IMR-90 (cell line): ENCODE results near the gene ACACA. TPM values are rescaled to one million over a fixed set of nuclear protein-coding genes. Genes with fewer than 3 reads are reported as not detected.

Source experiments
- ATAC-seq: fragments of 200-7000 bp; cut with Tn5 transposase; 2 replicates; pipeline ENCODE4 v1.9.1; 2020; ENCODE audit warnings: low read depth, mild to moderate bottlenecking, moderate library complexity
- BruUV-seq: library from RNA; stranded (reverse); fragments of 400-500 nt; replicated peaks from 2 replicates; lab custom pipeline; 2021; lab: Mats Ljungman, UMichigan
- CTCF ChIA-PET: fragments of 300-600 bp; formaldehyde crosslinking; extraction: SDS; loops from one replicate; lab custom pipeline; 2021; ENCODE audit warnings: antibody characterized with exemption; lab: Yijun Ruan, JAX
- POLR2A ChIA-PET: fragments of 300-600 bp; sonication (Branson Sonifier 250); formaldehyde crosslinking; loops from one replicate; lab custom pipeline; 2022; ENCODE audit warnings: antibody characterized with exemption; ENCODE audit not compliant: unreplicated experiment; lab: Charles Lee
- DNase-seq: peaks from one replicate; pipeline ENCODE4 v3.0.0; 2013
- H2AFZ ChIP-seq: replicated peaks from 2 replicates; pipeline ENCODE3; 2013; ENCODE audit warnings: low read length, mild to moderate bottlenecking; ENCODE audit not compliant: poor library complexity
- H2AK5ac ChIP-seq: 2 replicates; pipeline ENCODE4 v1.6.1; 2013; ENCODE audit warnings: low read depth, low read length, inconsistent platforms
- H2AK9ac ChIP-seq: replicated peaks from 2 replicates; pipeline ENCODE3; 2013; ENCODE audit warnings: mild to moderate bottlenecking, low read depth, low read length, moderate library complexity; ENCODE audit not compliant: poor library complexity
- H2BK120ac ChIP-seq: 2 replicates; pipeline ENCODE4 v1.6.1; 2013; ENCODE audit warnings: low read depth, low read length, inconsistent platforms
- H2BK15ac ChIP-seq: 3 replicates; pipeline ENCODE4 v1.6.1; 2013; ENCODE audit warnings: low read depth, low read length, inconsistent platforms
- H2BK20ac ChIP-seq: 2 replicates; pipeline ENCODE4 v1.6.1; 2013; ENCODE audit warnings: low read depth, mild to moderate bottlenecking, inconsistent platforms, low read length, moderate library complexity
- H2BK5ac ChIP-seq: 2 replicates; pipeline ENCODE4 v1.6.1; 2013; ENCODE audit warnings: mild to moderate bottlenecking, low read depth, low read length, inconsistent platforms; ENCODE audit not compliant: poor library complexity, severe bottlenecking
- H3K14ac ChIP-seq: replicated peaks from 2 replicates; pipeline ENCODE4 v1.6.1; 2013; ENCODE audit warnings: low read depth, low read length, inconsistent platforms
- H3K18ac ChIP-seq: 2 replicates; pipeline ENCODE4 v1.6.1; 2013; ENCODE audit warnings: low read depth, low read length, control low read depth
- H3K23ac ChIP-seq: 2 replicates; pipeline ENCODE4 v1.6.1; 2013; ENCODE audit warnings: low read depth, low read length, inconsistent platforms
- H3K27ac ChIP-seq: 2 replicates; pipeline ENCODE4 v1.5.1; 2013; ENCODE audit warnings: mild to moderate bottlenecking, control low read depth, low read length; ENCODE audit not compliant: insufficient read depth
- H3K27me3 ChIP-seq: 2 replicates; pipeline ENCODE4 v1.6.1; 2013; ENCODE audit warnings: low read length; ENCODE audit not compliant: control insufficient read depth, insufficient read depth
- H3K36me3 ChIP-seq: 2 replicates; pipeline ENCODE4 v1.6.1; 2013; ENCODE audit warnings: low read length, mixed read lengths; ENCODE audit not compliant: control insufficient read depth, insufficient read depth
- H3K4ac ChIP-seq: 2 replicates; pipeline ENCODE4 v1.6.1; 2013; ENCODE audit warnings: low read depth, low read length, inconsistent platforms
- H3K4me1 ChIP-seq: 2 replicates; pipeline ENCODE4 v1.6.1; 2013; ENCODE audit warnings: low read length, mixed read lengths; ENCODE audit not compliant: control insufficient read depth, insufficient read depth
- H3K4me2 ChIP-seq: 2 replicates; pipeline ENCODE4 v1.6.1; 2013; ENCODE audit warnings: low read depth, mild to moderate bottlenecking, control low read depth, low read length, moderate library complexity
- H3K4me3 ChIP-seq: 2 replicates; pipeline ENCODE4 v1.5.1; 2013; ENCODE audit warnings: low read depth, mild to moderate bottlenecking, control low read depth, low read length, moderate library complexity; ENCODE audit not compliant: insufficient read depth
- H3K56ac ChIP-seq: 2 replicates; pipeline ENCODE4 v1.6.1; 2013; ENCODE audit warnings: low read length, inconsistent platforms; ENCODE audit not compliant: insufficient read depth; ENCODE audit errors: extremely low read depth
- H3K79me1 ChIP-seq, 2 experiments: 2 replicates each; pipeline ENCODE4 v1.6.1; 2013; ENCODE audit warnings: low read length in 2 of 2, inconsistent platforms in 1 of 2, low read depth in 1 of 2
- H3K9ac ChIP-seq: 2 replicates; pipeline ENCODE4 v1.6.1; 2013; ENCODE audit warnings: low read depth, low read length, control low read depth
- H3K9me1 ChIP-seq: 2 replicates; pipeline ENCODE4 v1.6.1; 2013; ENCODE audit warnings: low read length, inconsistent platforms; ENCODE audit not compliant: insufficient read depth
- H3K9me3 ChIP-seq: 2 replicates; pipeline ENCODE4 v1.6.1; 2013; ENCODE audit warnings: low read length; ENCODE audit not compliant: control insufficient read depth, insufficient read depth
- H4K20me1 ChIP-seq: 2 replicates; pipeline ENCODE4 v1.6.1; 2013; ENCODE audit warnings: low read length, inconsistent platforms; ENCODE audit not compliant: insufficient read depth
- H4K5ac ChIP-seq: 2 replicates; pipeline ENCODE4 v1.6.1; 2013; ENCODE audit warnings: mild to moderate bottlenecking, low read depth, low read length, control low read depth
- H4K8ac ChIP-seq, 2 experiments: 2 replicates each; pipeline ENCODE4 v1.6.1; 2013; ENCODE audit warnings: low read depth in 2 of 2, low read length in 2 of 2, control low read depth in 1 of 2, inconsistent platforms in 1 of 2
- H4K91ac ChIP-seq: 2 replicates; pipeline ENCODE4 v1.6.1; 2013; ENCODE audit warnings: low read depth, low read length, inconsistent platforms; ENCODE audit not compliant: insufficient read depth
- NFE2L2 ChIP-seq: fragments of 150-350 bp; IDR thresholded peaks from 2 replicates; pipeline ENCODE4 v1.6.1; 2016; ENCODE audit warnings: low read depth, mild to moderate bottlenecking, low read length
- RCOR1 ChIP-seq: IDR thresholded peaks from 2 replicates; pipeline ENCODE4 v1.6.1; 2012; ENCODE audit warnings: mild to moderate bottlenecking, low read length, improper control_type of control experiment; ENCODE audit not compliant: insufficient replicate concordance
- WGBS, 2 experiments: methylation state at CpG; one replicate each; pipeline versions ENCODE4 v1.1.5 to v1.1.7; 2013; ENCODE audit warnings: missing lambda C conversion rate in 2 of 2; ENCODE audit not compliant: insufficient read length in 1 of 2; ENCODE audit errors: extremely low coverage in 2 of 2; 5-methylcytosine and 5-hydroxymethylcytosine counted together
- dilution Hi-C: fragments of 300-500 bp; cut with HindIII; formaldehyde crosslinking; loops from one replicate; pipeline ENCODE4 v1.14.3; 2018; ENCODE audit warnings: low sequenced_read_pairs; ENCODE audit not compliant: unreplicated experiment
- in situ Hi-C: fragments of 300-500 bp; cut with MboI; formaldehyde crosslinking; loops from 3 replicates; pipeline ENCODE4 v1.14.3; 2019; ENCODE audit warnings: low sequenced_read_pairs, inconsistent platforms, mixed read lengths
- intact Hi-C: fragments of 100-400 bp; cut with micrococcal nuclease; formaldehyde crosslinking; loops from 2 replicates; pipeline ENCODE4 v1.10.0; 2022
- polyA plus RNA-seq, 3 experiments: library from polyadenylated mRNA; depleted of rRNA; stranded (reverse); fragments of >200 nt; gene quantifications; 2 replicates each; pipeline ENCODE4 v1.2.3, GENCODE V29; 2012; ENCODE audit warnings: low replicate concordance in 1 of 3
- total RNA-seq: library from RNA; depleted of rRNA; stranded (reverse); fragments of >200 nt; gene quantifications from 2 replicates; pipeline ENCODE4 v1.2.3, GENCODE V29; 2012

Gene ACACA
- total and polyA plus RNA-seq, 2 of the 4 experiments (the other 2 are of a cell fraction), result 21.3 to 39.1 TPM

- dilution Hi-C loops, result no loop called here
- in situ Hi-C loops, result no loop called here
- no peak overlapping the region for H3K4ac ChIP-seq
- H3K36me3 ChIP-seq, result no peaks in the 10 kb centered on the region
- peaks cover 0 to 27% of the 10 kb centered on the region in 2 experiments; a peak in 3 of 4 replicates for H3K79me1 ChIP-seq
- H3K4me2 ChIP-seq, result no peak overlapping the region
- WGBS, 2 experiments, result no CpG with 5 or more reads among the region's 4 CpGs
- 0 out of 2 replicates have a peak, but pooled peaks cover 2% of the 10 kb centered on the region for H4K20me1 ChIP-seq
- no peak overlapping the region for H2BK120ac ChIP-seq
- no peak overlapping the region for H3K23ac ChIP-seq
- H3K56ac ChIP-seq, result no peak overlapping the region
- 0 out of 2 replicates have a peak, but pooled peaks have one; percentile 9 for TF ChIP-seq NFE2L2
- no peak for TF ChIP-seq RCOR1
- H4K91ac ChIP-seq, result no peak overlapping the region
- peaks cover 3% of the 10 kb centered on the region for H3K9me1 ChIP-seq
- H2AFZ ChIP-seq, result no peak overlapping the region
- no peak overlapping the region for H3K9ac ChIP-seq
- intact Hi-C loops, result no loop called here
- no peak overlapping the region for H4K5ac ChIP-seq
- POLR2A ChIA-PET, result no interaction called here
- H2AK9ac ChIP-seq, result no peak overlapping the region
- H3K18ac ChIP-seq, result no peak overlapping the region
- no peak overlapping the region for H2BK20ac ChIP-seq
- BruUV-seq, result no TSS peak
- H3K4me1 ChIP-seq, result peaks cover 5% of the 10 kb centered on the region
- no peak for ATAC-seq
- no peak overlapping the region for H2BK5ac ChIP-seq
- H4K8ac ChIP-seq, result no peak overlapping the region
- no peak overlapping the region for H3K4me3 ChIP-seq
- CTCF ChIA-PET, result interaction anchor here (0.5 kb wide), 1 partner anchor 1928 kb away, joined by 3 read pairs; no protein-coding TSS in a partner anchor
- H3K27me3 ChIP-seq, result no peaks in the 10 kb centered on the region
- H2BK15ac ChIP-seq, result no peak overlapping the region
- H2AK5ac ChIP-seq, result no peak overlapping the region
- DNase-seq, result peak; percentile 17
- H3K27ac ChIP-seq, result no peak overlapping the region
- no peak overlapping the region for H3K14ac ChIP-seq
- no peaks in the 10 kb centered on the region for H3K9me3 ChIP-seq
Measured at GRCh38 chr17:37301288-37301687, 105.3 kb downstream of the ACACA start.
